HEK293 (cell line): Measurements from ENCODE around the gene FAM124B.

ENCODE experiments used
- CTCF ChIA-PET: fragments of 350-600 bp; formaldehyde crosslinking; extraction: SDS; loops from one replicate; lab custom pipeline; 2021; ENCODE audit warnings: antibody characterized with exemption; lab: Yijun Ruan, JAX
- POLR2A ChIA-PET: fragments of 300-600 bp; formaldehyde crosslinking; extraction: SDS; loops from one replicate; lab custom pipeline; 2020; ENCODE audit warnings: antibody characterized with exemption, inconsistent platforms; lab: Yijun Ruan, JAX
- H3K27ac ChIP-seq: fragments of 200-500 bp; sonication (Bioruptor generic); 2 replicates; pipeline ENCODE4 v1.5.1; 2014; ENCODE audit warnings: low read depth, low read length, control low read depth, inconsistent platforms; ENCODE audit errors: extremely low read depth
- H3K36me3 ChIP-seq, 2 experiments: fragments of 200-500 bp in 1 of 2; sonication (Bioruptor generic) in 1 of 2; 1 replicate in 1 of 2; 2 replicates in 1 of 2; pipeline ENCODE4 v1.5.1; 2014 to 2017; ENCODE audit warnings: inconsistent platforms in 2 of 2, low read length in 2 of 2; ENCODE audit not compliant: control insufficient read depth in 2 of 2, insufficient read depth in 1 of 2
- H3K4me1 ChIP-seq: fragments of 200-500 bp; sonication (Bioruptor generic); 2 replicates; pipeline ENCODE4 v1.5.1; 2014; ENCODE audit warnings: mild to moderate bottlenecking, low read length, inconsistent platforms; ENCODE audit not compliant: control insufficient read depth, insufficient read depth
- H3K4me3 ChIP-seq: 2 replicates; pipeline ENCODE4 v1.5.1; 2011; ENCODE audit warnings: low read depth, mild to moderate bottlenecking, control low read depth, low read length, moderate library complexity
- H3K9me3 ChIP-seq: fragments of 200-500 bp; sonication (Bioruptor generic); 2 replicates; pipeline ENCODE4 v1.5.1; 2014; ENCODE audit warnings: low read depth, low read length, inconsistent platforms; ENCODE audit not compliant: control insufficient read depth, insufficient read depth
- GFI1B ChIP-seq: fragments of 450-650 bp; formaldehyde crosslinking; IDR thresholded peaks from 2 replicates; pipeline ENCODE4 v1.5.1; 2016; ENCODE audit warnings: missing biosample characterization, missing genetic modification characterization
- PRDM1 ChIP-seq: fragments of 450-650 bp; formaldehyde crosslinking; IDR thresholded peaks from 2 replicates; pipeline ENCODE4; 2016; ENCODE audit warnings: missing biosample characterization, missing genetic modification characterization
- ZBTB48 ChIP-seq: fragments of 450-650 bp; formaldehyde crosslinking; IDR thresholded peaks from 2 replicates; pipeline ENCODE4 v1.5.1; 2016; ENCODE audit warnings: missing biosample characterization, missing genetic modification characterization
- ZNF132 ChIP-seq: fragments of 450-650 bp; formaldehyde crosslinking; IDR thresholded peaks from 2 replicates; pipeline ENCODE4 v1.5.1; 2017; ENCODE audit warnings: missing biosample characterization, missing genetic modification characterization, borderline replicate concordance
- ZNF341 ChIP-seq: fragments of 450-650 bp; formaldehyde crosslinking; IDR thresholded peaks from 2 replicates; pipeline ENCODE4; 2016; ENCODE audit warnings: low read depth, missing biosample characterization, missing genetic modification characterization
- ZNF510 ChIP-seq: fragments of 450-650 bp; formaldehyde crosslinking; IDR thresholded peaks from 2 replicates; pipeline ENCODE4 v1.5.1; 2018; ENCODE audit warnings: mild to moderate bottlenecking, missing genetic modification characterization, missing biosample characterization; ENCODE audit not compliant: insufficient replicate concordance
- ZNF843 ChIP-seq: fragments of 450-650 bp; formaldehyde crosslinking; IDR thresholded peaks from 2 replicates; pipeline ENCODE4 v1.5.1; 2016; ENCODE audit warnings: missing biosample characterization, missing genetic modification characterization
- ZSCAN30 ChIP-seq: fragments of 450-650 bp; IDR thresholded peaks from 2 replicates; pipeline ENCODE4 v1.5.1; 2018; ENCODE audit warnings: missing biosample characterization, mild to moderate bottlenecking, missing genetic modification characterization, moderate library complexity
- TF ChIP-seq, protein P1 (sequence below): fragments of 450-650 bp; formaldehyde crosslinking; IDR thresholded peaks from 2 replicates; pipeline ENCODE4 v1.5.1; 2016; ENCODE audit warnings: missing biosample characterization, missing genetic modification characterization
- TF ChIP-seq, protein P2 (sequence below): fragments of 450-650 bp; formaldehyde crosslinking; IDR thresholded peaks from 2 replicates; pipeline ENCODE4 v1.5.1; 2016; ENCODE audit warnings: missing biosample characterization, missing genetic modification characterization
- TF ChIP-seq, protein P3 (sequence below): fragments of 450-650 bp; formaldehyde crosslinking; IDR thresholded peaks from 2 replicates; pipeline ENCODE4 v1.5.1; 2016; ENCODE audit warnings: missing biosample characterization, missing genetic modification characterization
- TF ChIP-seq, protein P4 (sequence below): fragments of 450-650 bp; formaldehyde crosslinking; conservative IDR thresholded peaks from 2 replicates; pipeline ENCODE4 v1.5.1; 2016; ENCODE audit warnings: low read depth, missing biosample characterization, missing genetic modification characterization
- TF ChIP-seq, protein P5 (sequence below): fragments of 450-650 bp; formaldehyde crosslinking; IDR thresholded peaks from 2 replicates; pipeline ENCODE4 v1.5.1; 2017; ENCODE audit warnings: missing biosample characterization, missing genetic modification characterization
- TF ChIP-seq, protein P6 (sequence below): fragments of 450-650 bp; formaldehyde crosslinking; IDR thresholded peaks from 2 replicates; pipeline ENCODE4 v1.5.1; 2016; ENCODE audit warnings: missing biosample characterization, missing genetic modification characterization
- TF ChIP-seq, protein P7 (sequence below): fragments of 450-650 bp; formaldehyde crosslinking; conservative IDR thresholded peaks from 2 replicates; pipeline ENCODE4 v1.5.1; 2016; ENCODE audit warnings: low read depth, missing biosample characterization, missing genetic modification characterization
- TF ChIP-seq, protein P8 (sequence below): fragments of 450-650 bp; formaldehyde crosslinking; IDR thresholded peaks from 2 replicates; pipeline ENCODE4 v1.5.1; 2017; ENCODE audit warnings: missing biosample characterization, missing genetic modification characterization

The FAM124B gene

DNA sequence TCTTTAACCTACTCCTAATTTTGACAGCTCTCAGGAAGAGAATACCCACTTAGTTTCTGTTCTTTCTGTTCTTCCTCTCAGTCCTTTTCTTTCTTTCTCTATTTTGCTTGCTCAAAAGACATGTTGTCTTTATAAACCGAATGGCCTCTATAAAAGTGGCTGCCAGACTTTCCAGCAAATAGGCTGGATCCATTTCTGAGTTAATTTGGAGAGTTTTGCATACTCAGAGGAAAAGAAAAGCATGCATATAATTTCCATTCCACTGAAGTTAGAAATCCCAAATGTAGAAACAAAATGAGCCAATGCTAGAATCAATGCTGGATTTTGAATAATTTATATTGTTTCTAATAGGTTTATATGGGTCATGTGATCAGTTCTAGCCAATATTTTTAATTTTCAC lies 65.9 kb downstream of the FAM124B start (continued):
- TF ChIP-seq ZNF843 (tag by site-specific recombination): no peak
- TF ChIP-seq, protein P1, sequence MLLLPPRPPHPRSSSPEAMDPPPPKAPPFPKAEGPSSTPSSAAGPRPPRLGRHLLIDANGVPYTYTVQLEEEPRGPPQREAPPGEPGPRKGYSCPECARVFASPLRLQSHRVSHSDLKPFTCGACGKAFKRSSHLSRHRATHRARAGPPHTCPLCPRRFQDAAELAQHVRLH: no peak
- TF ChIP-seq, protein P2, sequence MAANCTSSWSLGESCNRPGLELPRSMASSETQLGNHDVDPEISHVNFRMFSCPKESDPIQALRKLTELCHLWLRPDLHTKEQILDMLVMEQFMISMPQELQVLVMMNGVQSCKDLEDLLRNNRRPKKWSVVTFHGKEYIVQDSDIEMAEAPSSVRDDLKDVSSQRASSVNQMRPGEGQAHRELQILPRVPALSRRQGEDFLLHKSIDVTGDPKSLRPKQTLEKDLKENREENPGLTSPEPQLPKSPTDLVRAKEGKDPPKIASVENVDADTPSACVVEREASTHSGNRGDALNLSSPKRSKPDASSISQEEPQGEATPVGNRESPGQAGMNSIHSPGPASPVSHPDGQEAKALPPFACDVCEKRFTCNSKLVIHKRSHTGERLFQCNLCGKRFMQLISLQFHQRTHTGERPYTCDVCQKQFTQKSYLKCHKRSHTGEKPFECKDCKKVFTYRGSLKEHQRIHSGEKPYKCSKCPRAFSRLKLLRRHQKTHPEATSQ (tag by site-specific recombination): no peak
- TF ChIP-seq ZNF341 (tag by site-specific recombination): no peak
- TF ChIP-seq, protein P3, sequence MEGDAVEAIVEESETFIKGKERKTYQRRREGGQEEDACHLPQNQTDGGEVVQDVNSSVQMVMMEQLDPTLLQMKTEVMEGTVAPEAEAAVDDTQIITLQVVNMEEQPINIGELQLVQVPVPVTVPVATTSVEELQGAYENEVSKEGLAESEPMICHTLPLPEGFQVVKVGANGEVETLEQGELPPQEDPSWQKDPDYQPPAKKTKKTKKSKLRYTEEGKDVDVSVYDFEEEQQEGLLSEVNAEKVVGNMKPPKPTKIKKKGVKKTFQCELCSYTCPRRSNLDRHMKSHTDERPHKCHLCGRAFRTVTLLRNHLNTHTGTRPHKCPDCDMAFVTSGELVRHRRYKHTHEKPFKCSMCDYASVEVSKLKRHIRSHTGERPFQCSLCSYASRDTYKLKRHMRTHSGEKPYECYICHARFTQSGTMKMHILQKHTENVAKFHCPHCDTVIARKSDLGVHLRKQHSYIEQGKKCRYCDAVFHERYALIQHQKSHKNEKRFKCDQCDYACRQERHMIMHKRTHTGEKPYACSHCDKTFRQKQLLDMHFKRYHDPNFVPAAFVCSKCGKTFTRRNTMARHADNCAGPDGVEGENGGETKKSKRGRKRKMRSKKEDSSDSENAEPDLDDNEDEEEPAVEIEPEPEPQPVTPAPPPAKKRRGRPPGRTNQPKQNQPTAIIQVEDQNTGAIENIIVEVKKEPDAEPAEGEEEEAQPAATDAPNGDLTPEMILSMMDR (tag by site-specific recombination): no peak

DNA sequence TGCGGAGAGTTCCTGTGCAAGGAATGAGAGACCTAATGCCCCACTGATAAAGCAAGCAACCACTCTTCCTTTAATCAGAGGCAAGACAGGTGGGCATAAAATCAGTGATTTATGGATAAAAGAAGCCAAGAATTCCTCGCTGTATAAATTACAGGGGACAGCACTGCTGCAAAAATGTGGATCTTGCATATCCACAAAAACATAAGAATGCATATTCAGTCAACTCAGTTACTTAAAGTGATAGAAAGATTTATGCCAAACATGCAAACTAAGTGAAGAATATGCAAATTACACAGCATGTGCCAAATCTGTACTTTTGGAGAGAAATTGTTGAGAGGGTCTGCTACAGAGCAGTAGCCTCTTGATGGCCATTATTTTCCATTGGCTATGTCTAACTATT lies 67.2 kb downstream of the FAM124B start:
- no peak overlapping the region for H3K27ac ChIP-seq
- no peaks in the 10 kb centered on the region for H3K4me1 ChIP-seq
- TF ChIP-seq, protein P4, sequence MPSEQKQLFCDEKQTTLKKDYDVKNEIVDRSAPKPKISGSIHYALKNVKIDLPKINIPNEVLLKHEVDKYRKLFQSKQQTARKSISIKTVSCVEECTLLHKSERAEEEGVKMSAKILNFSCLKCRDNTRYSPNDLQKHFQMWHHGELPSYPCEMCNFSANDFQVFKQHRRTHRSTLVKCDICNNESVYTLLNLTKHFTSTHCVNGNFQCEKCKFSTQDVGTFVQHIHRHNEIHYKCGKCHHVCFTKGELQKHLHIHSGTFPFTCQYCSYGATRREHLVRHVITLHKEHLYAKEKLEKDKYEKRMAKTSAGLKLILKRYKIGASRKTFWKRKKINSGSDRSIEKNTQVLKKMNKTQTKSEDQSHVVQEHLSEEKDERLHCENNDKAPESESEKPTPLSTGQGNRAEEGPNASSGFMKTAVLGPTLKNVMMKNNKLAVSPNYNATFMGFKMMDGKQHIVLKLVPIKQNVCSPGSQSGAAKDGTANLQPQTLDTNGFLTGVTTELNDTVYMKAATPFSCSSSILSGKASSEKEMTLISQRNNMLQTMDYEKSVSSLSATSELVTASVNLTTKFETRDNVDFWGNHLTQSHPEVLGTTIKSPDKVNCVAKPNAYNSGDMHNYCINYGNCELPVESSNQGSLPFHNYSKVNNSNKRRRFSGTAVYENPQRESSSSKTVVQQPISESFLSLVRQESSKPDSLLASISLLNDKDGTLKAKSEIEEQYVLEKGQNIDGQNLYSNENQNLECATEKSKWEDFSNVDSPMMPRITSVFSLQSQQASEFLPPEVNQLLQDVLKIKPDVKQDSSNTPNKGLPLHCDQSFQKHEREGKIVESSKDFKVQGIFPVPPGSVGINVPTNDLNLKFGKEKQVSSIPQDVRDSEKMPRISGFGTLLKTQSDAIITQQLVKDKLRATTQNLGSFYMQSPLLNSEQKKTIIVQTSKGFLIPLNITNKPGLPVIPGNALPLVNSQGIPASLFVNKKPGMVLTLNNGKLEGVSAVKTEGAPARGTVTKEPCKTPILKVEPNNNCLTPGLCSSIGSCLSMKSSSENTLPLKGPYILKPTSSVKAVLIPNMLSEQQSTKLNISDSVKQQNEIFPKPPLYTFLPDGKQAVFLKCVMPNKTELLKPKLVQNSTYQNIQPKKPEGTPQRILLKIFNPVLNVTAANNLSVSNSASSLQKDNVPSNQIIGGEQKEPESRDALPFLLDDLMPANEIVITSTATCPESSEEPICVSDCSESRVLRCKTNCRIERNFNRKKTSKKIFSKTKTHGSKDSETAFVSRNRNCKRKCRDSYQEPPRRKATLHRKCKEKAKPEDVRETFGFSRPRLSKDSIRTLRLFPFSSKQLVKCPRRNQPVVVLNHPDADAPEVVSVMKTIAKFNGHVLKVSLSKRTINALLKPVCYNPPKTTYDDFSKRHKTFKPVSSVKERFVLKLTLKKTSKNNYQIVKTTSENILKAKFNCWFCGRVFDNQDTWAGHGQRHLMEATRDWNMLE: no peak
- TF ChIP-seq, protein P5, sequence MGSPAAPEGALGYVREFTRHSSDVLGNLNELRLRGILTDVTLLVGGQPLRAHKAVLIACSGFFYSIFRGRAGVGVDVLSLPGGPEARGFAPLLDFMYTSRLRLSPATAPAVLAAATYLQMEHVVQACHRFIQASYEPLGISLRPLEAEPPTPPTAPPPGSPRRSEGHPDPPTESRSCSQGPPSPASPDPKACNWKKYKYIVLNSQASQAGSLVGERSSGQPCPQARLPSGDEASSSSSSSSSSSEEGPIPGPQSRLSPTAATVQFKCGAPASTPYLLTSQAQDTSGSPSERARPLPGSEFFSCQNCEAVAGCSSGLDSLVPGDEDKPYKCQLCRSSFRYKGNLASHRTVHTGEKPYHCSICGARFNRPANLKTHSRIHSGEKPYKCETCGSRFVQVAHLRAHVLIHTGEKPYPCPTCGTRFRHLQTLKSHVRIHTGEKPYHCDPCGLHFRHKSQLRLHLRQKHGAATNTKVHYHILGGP (tag by site-specific recombination): no peak
- TF ChIP-seq PRDM1 (no peak), ZNF510 (no peak), ZNF132 (tag by site-specific recombination) (no peak), ZBTB48 (tag by site-specific recombination) (no peak), ZSCAN30 (tag by site-specific recombination) (no peak), GFI1B (tag by site-specific recombination) (no peak)
- TF ChIP-seq, protein P6, sequence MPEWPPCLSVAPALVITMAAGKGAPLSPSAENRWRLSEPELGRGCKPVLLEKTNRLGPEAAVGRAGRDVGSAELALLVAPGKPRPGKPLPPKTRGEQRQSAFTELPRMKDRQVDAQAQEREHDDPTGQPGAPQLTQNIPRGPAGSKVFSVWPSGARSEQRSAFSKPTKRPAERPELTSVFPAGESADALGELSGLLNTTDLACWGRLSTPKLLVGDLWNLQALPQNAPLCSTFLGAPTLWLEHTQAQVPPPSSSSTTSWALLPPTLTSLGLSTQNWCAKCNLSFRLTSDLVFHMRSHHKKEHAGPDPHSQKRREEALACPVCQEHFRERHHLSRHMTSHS (tag by site-specific recombination): no peak
- TF ChIP-seq, protein P7, sequence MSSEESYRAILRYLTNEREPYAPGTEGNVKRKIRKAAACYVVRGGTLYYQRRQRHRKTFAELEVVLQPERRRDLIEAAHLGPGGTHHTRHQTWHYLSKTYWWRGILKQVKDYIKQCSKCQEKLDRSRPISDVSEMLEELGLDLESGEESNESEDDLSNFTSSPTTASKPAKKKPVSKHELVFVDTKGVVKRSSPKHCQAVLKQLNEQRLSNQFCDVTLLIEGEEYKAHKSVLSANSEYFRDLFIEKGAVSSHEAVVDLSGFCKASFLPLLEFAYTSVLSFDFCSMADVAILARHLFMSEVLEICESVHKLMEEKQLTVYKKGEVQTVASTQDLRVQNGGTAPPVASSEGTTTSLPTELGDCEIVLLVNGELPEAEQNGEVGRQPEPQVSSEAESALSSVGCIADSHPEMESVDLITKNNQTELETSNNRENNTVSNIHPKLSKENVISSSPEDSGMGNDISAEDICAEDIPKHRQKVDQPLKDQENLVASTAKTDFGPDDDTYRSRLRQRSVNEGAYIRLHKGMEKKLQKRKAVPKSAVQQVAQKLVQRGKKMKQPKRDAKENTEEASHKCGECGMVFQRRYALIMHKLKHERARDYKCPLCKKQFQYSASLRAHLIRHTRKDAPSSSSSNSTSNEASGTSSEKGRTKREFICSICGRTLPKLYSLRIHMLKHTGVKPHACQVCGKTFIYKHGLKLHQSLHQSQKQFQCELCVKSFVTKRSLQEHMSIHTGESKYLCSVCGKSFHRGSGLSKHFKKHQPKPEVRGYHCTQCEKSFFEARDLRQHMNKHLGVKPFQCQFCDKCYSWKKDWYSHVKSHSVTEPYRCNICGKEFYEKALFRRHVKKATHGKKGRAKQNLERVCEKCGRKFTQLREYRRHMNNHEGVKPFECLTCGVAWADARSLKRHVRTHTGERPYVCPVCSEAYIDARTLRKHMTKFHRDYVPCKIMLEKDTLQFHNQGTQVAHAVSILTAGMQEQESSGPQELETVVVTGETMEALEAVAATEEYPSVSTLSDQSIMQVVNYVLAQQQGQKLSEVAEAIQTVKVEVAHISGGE: no peak
- TF ChIP-seq, protein P8, sequence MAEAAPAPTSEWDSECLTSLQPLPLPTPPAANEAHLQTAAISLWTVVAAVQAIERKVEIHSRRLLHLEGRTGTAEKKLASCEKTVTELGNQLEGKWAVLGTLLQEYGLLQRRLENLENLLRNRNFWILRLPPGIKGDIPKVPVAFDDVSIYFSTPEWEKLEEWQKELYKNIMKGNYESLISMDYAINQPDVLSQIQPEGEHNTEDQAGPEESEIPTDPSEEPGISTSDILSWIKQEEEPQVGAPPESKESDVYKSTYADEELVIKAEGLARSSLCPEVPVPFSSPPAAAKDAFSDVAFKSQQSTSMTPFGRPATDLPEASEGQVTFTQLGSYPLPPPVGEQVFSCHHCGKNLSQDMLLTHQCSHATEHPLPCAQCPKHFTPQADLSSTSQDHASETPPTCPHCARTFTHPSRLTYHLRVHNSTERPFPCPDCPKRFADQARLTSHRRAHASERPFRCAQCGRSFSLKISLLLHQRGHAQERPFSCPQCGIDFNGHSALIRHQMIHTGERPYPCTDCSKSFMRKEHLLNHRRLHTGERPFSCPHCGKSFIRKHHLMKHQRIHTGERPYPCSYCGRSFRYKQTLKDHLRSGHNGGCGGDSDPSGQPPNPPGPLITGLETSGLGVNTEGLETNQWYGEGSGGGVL: no peak
- no peak overlapping the region for H3K4me3 ChIP-seq
- CTCF ChIA-PET: interaction anchor here (0.8 kb wide), 1 partner anchor 208 kb away, joined by 4 read pairs; no protein-coding TSS in a partner anchor
- H3K36me3 ChIP-seq: no peaks in the 10 kb centered on the region
- POLR2A ChIA-PET: no interaction called here
- H3K9me3 ChIP-seq: no peaks in the 10 kb centered on the region
